Fibroblast of lung (primary cell): ENCODE measurements around the gene OTUD3. TPM values are rescaled to one million over a fixed set of nuclear protein-coding genes. Genes with fewer than 3 reads are reported as not detected.
A peak's percentile ranks its signal among the peaks of the same experiment; 100 is the strongest.

Source experiments
- DNase-seq, 2 donors: peaks; one replicate each; pipeline versions ENCODE4 v3.0.0 to v3.0.0-alpha.2; 2010; ENCODE audit warnings: low read depth in 2 of 2
- H2AFZ ChIP-seq: 2 replicates; pipeline ENCODE4 v1.5.1; 2012; ENCODE audit warnings: low read length, control low read depth, inconsistent platforms
- H3K27ac ChIP-seq: 2 replicates; pipeline ENCODE4 v1.5.1; 2011; ENCODE audit warnings: low read length, control low read depth; ENCODE audit not compliant: insufficient read depth
- H3K27me3 ChIP-seq: 2 replicates; pipeline ENCODE4 v1.5.1; 2011; ENCODE audit warnings: mild to moderate bottlenecking, low read length; ENCODE audit not compliant: control insufficient read depth, insufficient read depth
- H3K36me3 ChIP-seq: 2 replicates; pipeline ENCODE4 v1.5.1; 2011; ENCODE audit warnings: low read length; ENCODE audit not compliant: control insufficient read depth, insufficient read depth
- H3K4me1 ChIP-seq: 2 replicates; pipeline ENCODE4 v1.5.1; 2011; ENCODE audit warnings: low read length; ENCODE audit not compliant: control insufficient read depth, insufficient read depth; ENCODE audit errors: extremely low read depth
- H3K4me2 ChIP-seq: 2 replicates; pipeline ENCODE4 v1.5.1; 2011; ENCODE audit warnings: low read length, control low read depth; ENCODE audit not compliant: insufficient read depth; ENCODE audit errors: extremely low read depth
- H3K4me3 ChIP-seq, 4 experiments: fragments of 200-600 bp in 1 of 4; sonication (generic) in 1 of 4; replicated peaks in 1 of 4; 2 replicates each; pipeline ENCODE4 v1.5.1; 2011 to 2016; ENCODE audit warnings: low read length in 4 of 4, low read depth in 3 of 4, mild to moderate bottlenecking in 3 of 4, control low read depth in 2 of 4, inconsistent platforms in 1 of 4, mixed read lengths in 1 of 4; ENCODE audit not compliant: insufficient read depth in 1 of 4; ENCODE audit errors: control extremely low read depth in 1 of 4
- H3K79me2 ChIP-seq: 2 replicates; pipeline ENCODE4 v1.5.1; 2012; ENCODE audit warnings: mild to moderate bottlenecking, low read length, inconsistent platforms; ENCODE audit not compliant: control insufficient read depth, insufficient read depth
- H3K9ac ChIP-seq: 2 replicates; pipeline ENCODE4 v1.5.1; 2011; ENCODE audit warnings: mild to moderate bottlenecking, low read length, control low read depth; ENCODE audit not compliant: insufficient read depth
- H3K9me3 ChIP-seq: 2 replicates; pipeline ENCODE4 v1.5.1; 2012; ENCODE audit warnings: low read depth, low read length; ENCODE audit not compliant: control insufficient read depth, insufficient read depth
- H4K20me1 ChIP-seq: 2 replicates; pipeline ENCODE4 v1.5.1; 2011; ENCODE audit warnings: low read length; ENCODE audit not compliant: control insufficient read depth, insufficient read depth; ENCODE audit errors: extremely low read depth
- EZH2 ChIP-seq: IDR thresholded peaks from 2 replicates; pipeline ENCODE4 v1.5.1; 2012; ENCODE audit warnings: low read length, control low read depth, mild to moderate bottlenecking; ENCODE audit errors: missing control alignments
- polyA plus RNA-seq, 2 donors: library from polyadenylated mRNA; depleted of rRNA in 1 of 2; stranded (reverse) in 1 of 2; unstranded in 1 of 2; fragments of >200 nt; gene quantifications; 2 replicates each; pipeline ENCODE4 v1.2.1, GENCODE V29; 2011 to 2012; ENCODE audit warnings: missing spikeins in 1 of 2
- total RNA-seq: library from RNA; depleted of rRNA; stranded (reverse); fragments of >200 nt; gene quantifications from 2 replicates; pipeline ENCODE4 v1.2.1, GENCODE V29; 2014
- TF ChIP-seq, protein P1 (sequence below), 2 donors: IDR thresholded peaks in 1 of 2; conservative IDR thresholded peaks in 1 of 2; 1 replicate in 1 of 2; 2 replicates in 1 of 2; pipeline ENCODE4 v1.5.1; 2011 to 2012; ENCODE audit warnings: low read length in 2 of 2, control low read depth in 1 of 2, inconsistent platforms in 1 of 2, low read depth in 1 of 2, mild to moderate bottlenecking in 1 of 2

The OTUD3 gene
- total and polyA plus RNA-seq, 2 donors (not counting 1 experiment from before 2014, with no cell fraction given) = 3.0 to 5.0 TPM

DNA sequence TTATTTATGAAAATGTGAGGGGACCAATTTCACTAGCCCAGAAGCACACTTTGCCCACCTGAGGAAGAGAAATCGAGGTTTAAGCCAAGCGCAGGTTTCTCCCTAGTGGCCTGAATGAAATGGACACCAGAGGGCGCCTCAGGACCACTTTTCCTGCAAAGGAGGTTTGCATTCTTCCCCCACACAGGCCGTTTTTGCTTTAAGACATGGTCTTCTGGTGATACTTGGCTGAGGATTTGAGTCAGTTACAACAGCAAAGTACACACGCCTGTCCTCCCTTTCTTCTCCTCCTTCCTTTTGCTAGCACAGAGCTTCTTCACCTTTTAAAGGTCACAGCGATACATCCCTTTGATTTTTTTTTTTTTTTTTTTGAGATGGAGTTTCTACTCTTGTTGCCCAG, 35.9 kb downstream of the OTUD3 start:
- no peaks in the 10 kb centered on the region for H4K20me1 ChIP-seq
- no peak overlapping the region for H3K9ac ChIP-seq
- no peaks in the 10 kb centered on the region for H3K4me1 ChIP-seq
- no peak overlapping the region for H2AFZ ChIP-seq
- H3K4me3 ChIP-seq = no peak overlapping the region
- H3K4me2 ChIP-seq = no peak overlapping the region
- H3K36me3 ChIP-seq = peaks cover 3% of the 10 kb centered on the region
- no peak overlapping the region for H3K27ac ChIP-seq
- no peaks in the 10 kb centered on the region for H3K79me2 ChIP-seq
- no peaks in the 10 kb centered on the region for H3K9me3 ChIP-seq
- TF ChIP-seq, protein P1, sequence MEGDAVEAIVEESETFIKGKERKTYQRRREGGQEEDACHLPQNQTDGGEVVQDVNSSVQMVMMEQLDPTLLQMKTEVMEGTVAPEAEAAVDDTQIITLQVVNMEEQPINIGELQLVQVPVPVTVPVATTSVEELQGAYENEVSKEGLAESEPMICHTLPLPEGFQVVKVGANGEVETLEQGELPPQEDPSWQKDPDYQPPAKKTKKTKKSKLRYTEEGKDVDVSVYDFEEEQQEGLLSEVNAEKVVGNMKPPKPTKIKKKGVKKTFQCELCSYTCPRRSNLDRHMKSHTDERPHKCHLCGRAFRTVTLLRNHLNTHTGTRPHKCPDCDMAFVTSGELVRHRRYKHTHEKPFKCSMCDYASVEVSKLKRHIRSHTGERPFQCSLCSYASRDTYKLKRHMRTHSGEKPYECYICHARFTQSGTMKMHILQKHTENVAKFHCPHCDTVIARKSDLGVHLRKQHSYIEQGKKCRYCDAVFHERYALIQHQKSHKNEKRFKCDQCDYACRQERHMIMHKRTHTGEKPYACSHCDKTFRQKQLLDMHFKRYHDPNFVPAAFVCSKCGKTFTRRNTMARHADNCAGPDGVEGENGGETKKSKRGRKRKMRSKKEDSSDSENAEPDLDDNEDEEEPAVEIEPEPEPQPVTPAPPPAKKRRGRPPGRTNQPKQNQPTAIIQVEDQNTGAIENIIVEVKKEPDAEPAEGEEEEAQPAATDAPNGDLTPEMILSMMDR (conservative IDR thresholded peaks at IDR 0.05 in 1 of 2, IDR thresholded peaks at IDR 0.05 in 1 of 2; ENCODE audit: low read depth in 1 of 2, low read length in 2 of 2) = peak; percentile 95 to 96
- no peak for TF ChIP-seq EZH2
- DNase-seq = peak; percentile 66 to 83
- no peaks in the 10 kb centered on the region for H3K27me3 ChIP-seq

DNA sequence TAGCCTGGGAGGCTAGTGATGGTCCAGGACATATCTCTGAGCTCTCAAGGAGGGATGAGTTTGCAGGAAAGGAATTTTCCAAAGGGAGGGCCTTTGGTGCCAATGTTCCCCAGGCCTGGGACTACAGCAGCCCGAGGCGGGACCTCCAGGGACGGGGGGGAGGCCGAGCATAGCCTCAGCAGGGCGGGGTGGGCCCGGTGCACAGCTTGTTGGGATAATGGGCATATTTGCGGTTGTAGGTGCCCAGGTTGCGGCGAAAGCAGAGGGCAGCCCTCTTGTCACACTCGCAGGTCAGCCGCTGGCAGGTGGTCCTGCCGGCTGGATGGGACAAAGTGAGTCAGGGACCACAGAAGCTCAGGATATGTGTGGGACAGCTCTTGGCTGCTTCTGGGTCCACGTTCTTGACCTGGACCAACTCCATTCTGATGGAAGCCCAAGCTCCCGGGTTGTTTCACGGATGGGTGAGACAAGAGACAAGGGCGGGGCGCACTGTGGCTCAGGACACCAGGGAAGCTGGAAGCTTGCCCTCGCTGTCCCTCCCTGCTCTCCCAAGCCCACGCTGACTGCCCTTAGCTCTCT, 38.0 kb downstream of the OTUD3 start:
- no peaks in the 10 kb centered on the region for H4K20me1 ChIP-seq
- no peaks in the 10 kb centered on the region for H3K27me3 ChIP-seq
- no peak overlapping the region for H3K27ac ChIP-seq
- no peak overlapping the region for H3K4me2 ChIP-seq
- no peak overlapping the region for H3K4me3 ChIP-seq
- no peaks in the 10 kb centered on the region for H3K4me1 ChIP-seq
- no peaks in the 10 kb centered on the region for H3K9me3 ChIP-seq
- no peak overlapping the region for H2AFZ ChIP-seq
- H3K79me2 ChIP-seq = no peaks in the 10 kb centered on the region
- no peak for TF ChIP-seq EZH2
- TF ChIP-seq, protein P1 (conservative IDR thresholded peaks at IDR 0.05 in 1 of 2, IDR thresholded peaks at IDR 0.05 in 1 of 2; ENCODE audit: low read depth in 1 of 2, low read length in 2 of 2) = no peak
- H3K36me3 ChIP-seq = no peaks in the 10 kb centered on the region
- H3K9ac ChIP-seq = no peak overlapping the region
- no peak for DNase-seq

DNA sequence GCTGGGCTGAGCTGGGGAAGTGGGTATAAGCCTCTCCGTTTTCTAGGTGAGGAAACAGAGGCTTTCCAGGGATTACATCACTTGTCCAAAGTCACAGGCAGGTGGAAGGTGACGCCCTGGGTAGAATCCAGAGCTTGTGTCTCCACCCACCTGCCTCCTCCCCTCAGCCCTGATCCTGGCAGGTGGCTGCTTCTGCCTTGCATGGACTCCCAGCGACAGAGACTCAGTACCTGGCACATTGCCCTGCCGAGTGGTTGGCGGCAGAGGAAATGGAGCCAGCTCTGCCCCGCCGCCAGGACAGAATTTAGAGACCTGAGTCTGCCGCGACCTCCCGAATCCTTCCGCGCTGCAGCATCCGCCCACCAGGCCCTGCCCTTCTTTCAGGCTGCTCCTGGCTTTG, 39.1 kb downstream of the OTUD3 start:
- Histone ChIP-seq H3K9me3 (no peaks in the 10 kb centered on the region), H3K36me3 (no peaks in the 10 kb centered on the region), H4K20me1 (no peaks in the 10 kb centered on the region), H3K27me3 (no peaks in the 10 kb centered on the region), H3K4me3 (no peak overlapping the region), H3K79me2 (no peaks in the 10 kb centered on the region), H3K4me2 (no peak overlapping the region), H2AFZ (no peak overlapping the region), H3K4me1 (no peaks in the 10 kb centered on the region), H3K9ac (no peak overlapping the region), H3K27ac (no peak overlapping the region)
- TF ChIP-seq EZH2 = no peak
- TF ChIP-seq, protein P1 (conservative IDR thresholded peaks at IDR 0.05 in 1 of 2, IDR thresholded peaks at IDR 0.05 in 1 of 2; ENCODE audit: low read depth in 1 of 2, low read length in 2 of 2) = no peak
- DNase-seq = no peak
